ENCODE results near the gene OR4D6.
"Not testable (repeated sequence)": the region's sequence is repeated elsewhere in the genome, so short reads cannot be mapped to it uniquely, and the experiment has no call there.

The OR4D6 gene
- 0 to 0.03 (median 0) reads per million in 18 experiments for total RNA-seq

GRCh38 chr11:59456661-59457060, at the start of gene OR4D6:
OR4D6 (plus strand) TSS chr11:59456961; CDS start chr11:59456961, 0 bp downstream.
- DNase-seq, result no peak

- DNase-seq, result peak; percentile 13 to 51
Observed at GRCh38 chr11:59413646-59414045, 43.1 kb upstream of the OR4D6 start.

GRCh38 chr11:59415111-59415510, 41.6 kb upstream of the OR4D6 start:
- peak; percentile 55 to 63 for DNase-seq

- DNase-seq, result no peak
Observed at GRCh38 chr11:59416613-59417012, 40.1 kb upstream of the OR4D6 start.

GRCh38 chr11:59417023-59417422, 39.7 kb upstream of the OR4D6 start:
- no peak for DNase-seq

- DNase-seq, result no peak
Observed at GRCh38 chr11:59418156-59418555, 38.6 kb upstream of the OR4D6 start.

- peak; percentile 14 to 35 for DNase-seq
Observed at GRCh38 chr11:59423835-59424234, 32.9 kb upstream of the OR4D6 start.

GRCh38 chr11:59425131-59425530, 31.6 kb upstream of the OR4D6 start:
- no peak for DNase-seq

GRCh38 chr11:59426361-59427067, 30.2 kb upstream of the OR4D6 start, which contains the start of gene OR5A2:
OR5A2 (minus strand) TSS chr11:59426413; CDS start chr11:59422953, 3,460 bp downstream.
- DNase-seq, result no peak

GRCh38 chr11:59427068-59427382, 29.7 kb upstream of the OR4D6 start:
- DNase-seq, result no peak

GRCh38 chr11:59429924-59430516, 26.7 kb upstream of the OR4D6 start:
- DNase-seq, result peak; percentile 79 to 88

- no peak for DNase-seq
Observed at GRCh38 chr11:59436169-59436568, 20.6 kb upstream of the OR4D6 start, which contains the start of gene OR5A1. OR5A1 (plus strand) TSS chr11:59436469; CDS start chr11:59443169, 6,700 bp downstream.

GRCh38 chr11:59437770-59438169, 19.0 kb upstream of the OR4D6 start:
- no peak for DNase-seq

GRCh38 chr11:59445624-59446023, 11.1 kb upstream of the OR4D6 start:
- DNase-seq, result not testable (repeated sequence)

GRCh38 chr11:59448484-59448883, 8.3 kb upstream of the OR4D6 start:
- DNase-seq, result no peak

- no peak for DNase-seq
Observed at GRCh38 chr11:59459916-59460315, 3.2 kb downstream of the OR4D6 start.

GRCh38 chr11:59463190-59463641, 6.5 kb downstream of the OR4D6 start:
- no peak for DNase-seq

GRCh38 chr11:59473015-59473414, 16.3 kb downstream of the OR4D6 start, which contains the start of gene OR4D10:
OR4D10 (plus strand) TSS chr11:59473315; CDS start chr11:59477430, 4,115 bp downstream.
- DNase-seq, result no peak

GRCh38 chr11:59475176-59475575, 18.4 kb downstream of the OR4D6 start:
- DNase-seq, result no peak

GRCh38 chr11:59479906-59480305, 23.1 kb downstream of the OR4D6 start:
- peak; percentile 11 to 68 for DNase-seq

- no peak for DNase-seq
Observed at GRCh38 chr11:59480359-59480758, 23.6 kb downstream of the OR4D6 start.

GRCh38 chr11:59501931-59502330, 45.2 kb downstream of the OR4D6 start:
- DNase-seq, result no peak

GRCh38 chr11:59503276-59503675, 46.5 kb downstream of the OR4D6 start, which contains the start of gene OR4D11:
OR4D11 (plus strand) TSS chr11:59503576; CDS start chr11:59503576, 0 bp downstream.
- DNase-seq, result no peak

All from inflammatory macrophage (primary cell).